Measurements from ENCODE around the gene ABHD15. TPM values are rescaled to one million over a fixed set of nuclear protein-coding genes. Genes with fewer than 3 reads are reported as not detected.
"Not testable (repeated sequence)": the region's sequence is repeated elsewhere in the genome, so short reads cannot be mapped to it uniquely, and the experiment has no call there.

Gene ABHD15
- total RNA-seq, 1 donor from 2014 or later: 19.5 TPM

GRCh38 chr17:29567554-29568330, 905 bp upstream of the ABHD15 start:
- Mint-ChIP-seq H3K27me3 (ENCODE audit: low read depth) (no peaks in the 10 kb centered on the region), H3K9me3 (no peaks in the 10 kb centered on the region), H3K4me3 (ENCODE audit: low read depth) (peak overlapping the region; percentile 94), H3K4me1 (ENCODE audit: low read depth) (peaks cover 25% of the 10 kb centered on the region), H3K36me3 (ENCODE audit: low read depth) (peaks cover 28% of the 10 kb centered on the region), H3K27ac (peak overlapping the region; percentile 96)
- peak; percentile 79 for DNase-seq (ENCODE audit: low spot score)
- intact Hi-C loops (cut with micrococcal nuclease): loop anchor here (1.0 to 10.0 kb wide), 6 partner anchors 22 to 423 kb away; partner anchors contain the start of genes GIT1, NUFIP2, SSH2 and TAOK1

GRCh38 chr17:29567304-29567553, 392 bp upstream of the ABHD15 start:
- no peaks in the 10 kb centered on the region for H3K27me3 Mint-ChIP-seq (ENCODE audit: low read depth)
- H3K4me1 Mint-ChIP-seq (ENCODE audit: low read depth): peaks cover 25% of the 10 kb centered on the region
- H3K36me3 Mint-ChIP-seq (ENCODE audit: low read depth): peaks cover 33% of the 10 kb centered on the region
- H3K27ac Mint-ChIP-seq: peak overlapping the region; percentile 96
- DNase-seq (ENCODE audit: low spot score): no peak
- peak overlapping the region; percentile 94 for H3K4me3 Mint-ChIP-seq (ENCODE audit: low read depth)
- no peaks in the 10 kb centered on the region for H3K9me3 Mint-ChIP-seq
- intact Hi-C loops (cut with micrococcal nuclease): loop anchor here (5.0 to 10.0 kb wide), 4 partner anchors 175 to 422 kb away; partner anchors contain the start of genes NUFIP2, SSH2 and TAOK1

GRCh38 chr17:29565643-29566472, 979 bp downstream of the ABHD15 start:
- Mint-ChIP-seq H3K36me3 (ENCODE audit: low read depth) (peaks cover 43% of the 10 kb centered on the region), H3K4me1 (ENCODE audit: low read depth) (peaks cover 25% of the 10 kb centered on the region), H3K27ac (peak overlapping the region; percentile 87), H3K27me3 (ENCODE audit: low read depth) (no peaks in the 10 kb centered on the region), H3K4me3 (ENCODE audit: low read depth) (peak overlapping the region; percentile 92), H3K9me3 (no peaks in the 10 kb centered on the region)
- intact Hi-C loops (cut with micrococcal nuclease): loop anchor here (5.0 to 10.0 kb wide), 4 partner anchors 174 to 421 kb away; partner anchors contain the start of genes NUFIP2, SSH2 and TAOK1
- peak; percentile 65 for DNase-seq (ENCODE audit: low spot score)

- H3K4me1 Mint-ChIP-seq (ENCODE audit: low read depth): peaks cover 22% of the 10 kb centered on the region
- H3K9me3 Mint-ChIP-seq: no peaks in the 10 kb centered on the region
- no peak overlapping the region for H3K27ac Mint-ChIP-seq
- H3K4me3 Mint-ChIP-seq (ENCODE audit: low read depth): peak overlapping the region; percentile 60
- H3K36me3 Mint-ChIP-seq (ENCODE audit: low read depth): peaks cover 50% of the 10 kb centered on the region
- no peak for DNase-seq (ENCODE audit: low spot score)
- intact Hi-C loops (cut with micrococcal nuclease): loop anchor here (10.0 kb wide), 1 partner anchor 419 kb away; no protein-coding TSS in a partner anchor
- no peaks in the 10 kb centered on the region for H3K27me3 Mint-ChIP-seq (ENCODE audit: low read depth)
Measured at GRCh38 chr17:29563816-29564215, 3.0 kb downstream of the ABHD15 start.

- Mint-ChIP-seq H3K4me3 (ENCODE audit: low read depth) (no peak overlapping the region), H3K27me3 (ENCODE audit: low read depth) (no peaks in the 10 kb centered on the region), H3K4me1 (ENCODE audit: low read depth) (peaks cover 28% of the 10 kb centered on the region), H3K9me3 (no peaks in the 10 kb centered on the region), H3K36me3 (ENCODE audit: low read depth) (peaks cover 47% of the 10 kb centered on the region), H3K27ac (no peak overlapping the region)
- intact Hi-C loops (cut with micrococcal nuclease): loop anchor here (10.0 kb wide), 1 partner anchor 418 kb away; no protein-coding TSS in a partner anchor
- DNase-seq (ENCODE audit: low spot score): no peak
Measured at GRCh38 chr17:29562615-29563014, 4.2 kb downstream of the ABHD15 start.

GRCh38 chr17:29561554-29562517, 5.0 kb downstream of the ABHD15 start:
- intact Hi-C loops (cut with micrococcal nuclease): loop anchor here (10.0 kb wide), 1 partner anchor 417 kb away; no protein-coding TSS in a partner anchor
- Mint-ChIP-seq H3K4me3 (ENCODE audit: low read depth) (no peak overlapping the region), H3K27me3 (ENCODE audit: low read depth) (no peaks in the 10 kb centered on the region), H3K9me3 (no peaks in the 10 kb centered on the region), H3K4me1 (ENCODE audit: low read depth) (peaks cover 36% of the 10 kb centered on the region), H3K27ac (no peak overlapping the region), H3K36me3 (ENCODE audit: low read depth) (peaks cover 47% of the 10 kb centered on the region)
- no peak for DNase-seq (ENCODE audit: low spot score)

- DNase-seq (ENCODE audit: low spot score): no peak
- intact Hi-C loops (cut with micrococcal nuclease): loop anchor here (10.0 kb wide), 1 partner anchor 416 kb away; no protein-coding TSS in a partner anchor
- Mint-ChIP-seq H3K27ac (no peak overlapping the region), H3K4me3 (ENCODE audit: low read depth) (no peak overlapping the region), H3K36me3 (ENCODE audit: low read depth) (peaks cover 42% of the 10 kb centered on the region), H3K27me3 (ENCODE audit: low read depth) (no peaks in the 10 kb centered on the region), H3K4me1 (ENCODE audit: low read depth) (peaks cover 32% of the 10 kb centered on the region), H3K9me3 (no peaks in the 10 kb centered on the region)
Measured at GRCh38 chr17:29560316-29560715, 6.5 kb downstream of the ABHD15 start.

- no peaks in the 10 kb centered on the region for H3K27me3 Mint-ChIP-seq (ENCODE audit: low read depth)
- intact Hi-C loops (cut with micrococcal nuclease): loop anchor here (10.0 kb wide), 1 partner anchor 415 kb away; no protein-coding TSS in a partner anchor
- peaks cover 30% of the 10 kb centered on the region for H3K4me1 Mint-ChIP-seq (ENCODE audit: low read depth)
Measured at GRCh38 chr17:29559640-29560039, 7.2 kb downstream of the ABHD15 start.

GRCh38 chr17:29558139-29558538, 8.7 kb downstream of the ABHD15 start:
- not testable (repeated sequence) for H3K27ac Mint-ChIP-seq

More at GRCh38 chr17:29559640-29560039, 7.2 kb downstream of the ABHD15 start:
- no peak for DNase-seq (ENCODE audit: low spot score)
- no peak overlapping the region for H3K4me3 Mint-ChIP-seq (ENCODE audit: low read depth)
- peaks cover 42% of the 10 kb centered on the region for H3K36me3 Mint-ChIP-seq (ENCODE audit: low read depth)
- no peak overlapping the region for H3K27ac Mint-ChIP-seq
- H3K9me3 Mint-ChIP-seq: no peaks in the 10 kb centered on the region

GRCh38 chr17:29557739-29558116, 9.1 kb downstream of the ABHD15 start:
- intact Hi-C loops (cut with micrococcal nuclease): no loop called here
- no peak for DNase-seq (ENCODE audit: low spot score)
- H3K27me3 Mint-ChIP-seq (ENCODE audit: low read depth): no peaks in the 10 kb centered on the region
- H3K27ac Mint-ChIP-seq: no peak overlapping the region
- H3K4me1 Mint-ChIP-seq (ENCODE audit: low read depth): peaks cover 23% of the 10 kb centered on the region
- peaks cover 31% of the 10 kb centered on the region for H3K36me3 Mint-ChIP-seq (ENCODE audit: low read depth)
- no peak overlapping the region for H3K4me3 Mint-ChIP-seq (ENCODE audit: low read depth)
- H3K9me3 Mint-ChIP-seq: no peaks in the 10 kb centered on the region

More at GRCh38 chr17:29558139-29558538, 8.7 kb downstream of the ABHD15 start:
- Mint-ChIP-seq H3K36me3 (ENCODE audit: low read depth) (peaks cover 35% of the 10 kb centered on the region), H3K4me1 (ENCODE audit: low read depth) (peaks cover 23% of the 10 kb centered on the region)
- H3K27me3 Mint-ChIP-seq (ENCODE audit: low read depth); H3K4me3 Mint-ChIP-seq (ENCODE audit: low read depth); DNase-seq (ENCODE audit: low spot score); intact Hi-C loops (cut with micrococcal nuclease); H3K9me3 Mint-ChIP-seq: not testable (repeated sequence)

- Mint-ChIP-seq H3K4me1 (ENCODE audit: low read depth) (peaks cover 23% of the 10 kb centered on the region), H3K27ac (no peak overlapping the region), H3K36me3 (ENCODE audit: low read depth) (peaks cover 28% of the 10 kb centered on the region), H3K9me3 (no peaks in the 10 kb centered on the region), H3K4me3 (ENCODE audit: low read depth) (no peak overlapping the region), H3K27me3 (ENCODE audit: low read depth) (no peaks in the 10 kb centered on the region)
- no peak for DNase-seq (ENCODE audit: low spot score)
- intact Hi-C loops (cut with micrococcal nuclease): no loop called here
Measured at GRCh38 chr17:29557085-29557738, 9.6 kb downstream of the ABHD15 start.
